Measurements from ENCODE around the gene KIF5A.

The KIF5A gene

DNA sequence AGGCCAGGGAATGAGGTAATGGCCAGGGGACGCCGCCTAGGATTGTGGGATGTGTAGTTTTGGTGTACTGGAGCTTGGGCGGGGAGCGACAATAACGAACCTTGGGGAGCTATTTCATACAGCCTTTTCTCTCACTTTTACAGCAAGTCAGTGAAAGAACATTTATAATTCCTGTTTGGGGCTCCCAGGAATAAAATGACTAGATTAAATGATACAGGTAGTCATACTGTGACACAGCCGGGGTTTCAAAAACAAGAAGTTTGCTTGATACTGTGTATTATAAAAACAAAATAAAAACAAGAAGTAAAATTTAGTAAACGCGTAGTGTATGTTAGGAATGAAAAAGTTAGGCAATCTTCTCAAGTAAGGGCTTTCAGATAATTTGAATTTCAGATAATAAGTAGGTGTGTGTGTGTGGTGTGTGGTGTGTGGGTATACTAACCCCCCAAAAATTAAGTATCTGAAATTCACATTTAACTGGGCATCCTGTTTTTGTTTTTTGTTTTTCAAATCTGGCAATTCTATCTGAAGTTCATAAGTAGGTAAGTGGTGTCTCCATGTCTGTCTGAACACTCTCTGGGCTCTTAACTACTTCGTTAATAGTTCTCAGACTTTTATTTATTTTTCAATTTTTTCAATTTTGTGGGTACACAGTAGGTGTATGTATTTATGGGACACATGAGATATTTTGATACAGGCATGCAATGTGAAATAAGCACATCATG is 2.4 kb upstream of the KIF5A start:
- TF ChIP-seq ISL1 (CRISPR knock-in tag; IDR thresholded peaks at IDR 0.05) (no peak), ARNTL (CRISPR knock-in tag; IDR thresholded peaks at IDR 0.05; ENCODE audit: borderline replicate concordance, low read depth) (no peak), ZNF565 (CRISPR knock-in tag; conservative IDR thresholded peaks at IDR 0.05; ENCODE audit: low read depth) (no peak), ZC3H10 (CRISPR knock-in tag; IDR thresholded peaks at IDR 0.05) (no peak), BACH2 (CRISPR knock-in tag; IDR thresholded peaks at IDR 0.05; ENCODE audit: borderline replicate concordance) (no peak), RARB (CRISPR knock-in tag; IDR thresholded peaks at IDR 0.05) (no peak)
- no peak for ATAC-seq

DNA sequence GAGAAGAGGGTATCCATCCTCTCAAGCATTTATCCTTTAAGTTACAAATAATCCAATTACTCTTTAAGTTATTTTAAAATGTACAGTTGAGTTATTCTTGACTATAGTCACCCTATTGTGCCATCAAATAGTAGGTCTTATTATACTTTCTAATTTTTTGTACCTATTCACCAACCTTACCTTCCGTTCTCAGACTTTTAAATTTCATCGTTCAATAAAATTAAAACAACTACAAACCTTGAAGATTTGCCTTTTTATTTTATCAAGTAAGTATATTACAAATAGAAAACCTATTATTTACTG is 1.9 kb upstream of the KIF5A start:
- ATAC-seq = no peak

DNA sequence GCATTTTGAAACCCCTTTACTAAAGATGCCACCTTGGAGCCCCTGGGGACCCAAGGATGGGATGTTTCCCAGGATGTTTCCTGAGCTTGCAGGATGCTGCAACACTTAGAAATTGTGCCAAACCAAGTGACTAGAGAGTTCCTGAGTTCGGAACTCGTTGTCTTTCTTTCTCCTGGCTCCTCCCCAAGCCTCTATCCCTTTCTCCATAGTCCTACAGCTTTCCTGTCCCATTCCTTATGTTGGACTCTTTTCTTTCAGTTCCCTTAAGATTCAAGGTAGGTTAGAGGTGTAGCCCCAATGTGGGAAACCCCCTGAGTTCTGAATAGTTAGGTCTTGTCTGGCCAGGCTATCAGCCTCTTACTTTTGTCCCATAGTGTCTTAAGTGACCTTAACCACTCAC is 1.4 kb upstream of the KIF5A start:
- ATAC-seq = no peak

More for the DNA sequence above, 1.9 kb upstream of the KIF5A start:
- TF ChIP-seq GLIS3 (CRISPR knock-in tag; IDR thresholded peaks at IDR 0.05) (no peak), TCF4 (CRISPR knock-in tag; IDR thresholded peaks at IDR 0.05; ENCODE audit: borderline replicate concordance) (no peak)

DNA sequence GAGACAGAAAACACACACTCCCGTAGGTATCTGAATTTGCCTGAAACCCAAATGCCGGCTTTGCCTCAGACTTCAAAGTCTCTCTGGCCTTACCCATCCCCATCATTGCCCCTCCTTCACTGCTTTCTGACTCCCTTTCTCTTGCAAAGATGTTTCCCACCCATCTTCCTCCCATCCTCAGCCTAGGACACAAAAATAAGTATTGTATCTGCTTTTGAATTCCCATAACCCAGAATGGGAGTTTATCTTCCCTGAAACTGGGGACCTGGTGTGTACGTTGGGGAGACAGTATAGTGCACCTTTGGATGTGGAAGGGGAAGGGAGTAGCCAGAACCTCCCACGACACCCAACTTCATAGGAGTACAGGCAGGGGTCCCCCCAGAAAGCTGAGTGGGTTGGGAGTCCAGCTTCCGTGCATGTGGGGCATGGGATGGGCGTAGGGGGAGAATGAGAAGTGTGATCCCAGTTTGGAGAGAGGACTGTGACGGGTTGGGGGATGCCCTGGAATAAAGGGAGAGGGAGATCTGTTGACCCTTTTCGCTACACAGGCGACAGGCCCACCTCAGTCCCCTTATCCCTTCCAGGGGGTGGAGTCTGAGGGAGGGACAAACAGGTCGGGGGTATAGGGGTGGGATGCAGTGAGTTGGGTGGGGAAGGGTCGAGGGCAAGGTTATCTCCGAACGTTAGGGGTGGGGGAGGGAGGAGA is 488 bp upstream of the KIF5A start:
- peak; percentile 1; the same call in 1 of the 3 replicates for ATAC-seq
- TF ChIP-seq PPARA (CRISPR knock-in tag; IDR thresholded peaks at IDR 0.05; ENCODE audit: borderline replicate concordance) = no peak
- TF ChIP-seq ISL1 (CRISPR knock-in tag; IDR thresholded peaks at IDR 0.05) = no peak
- no peak for TF ChIP-seq ZC3H10 (CRISPR knock-in tag; IDR thresholded peaks at IDR 0.05)
- no peak for TF ChIP-seq TCF4 (CRISPR knock-in tag; IDR thresholded peaks at IDR 0.05; ENCODE audit: borderline replicate concordance)
- TF ChIP-seq, protein P1, sequence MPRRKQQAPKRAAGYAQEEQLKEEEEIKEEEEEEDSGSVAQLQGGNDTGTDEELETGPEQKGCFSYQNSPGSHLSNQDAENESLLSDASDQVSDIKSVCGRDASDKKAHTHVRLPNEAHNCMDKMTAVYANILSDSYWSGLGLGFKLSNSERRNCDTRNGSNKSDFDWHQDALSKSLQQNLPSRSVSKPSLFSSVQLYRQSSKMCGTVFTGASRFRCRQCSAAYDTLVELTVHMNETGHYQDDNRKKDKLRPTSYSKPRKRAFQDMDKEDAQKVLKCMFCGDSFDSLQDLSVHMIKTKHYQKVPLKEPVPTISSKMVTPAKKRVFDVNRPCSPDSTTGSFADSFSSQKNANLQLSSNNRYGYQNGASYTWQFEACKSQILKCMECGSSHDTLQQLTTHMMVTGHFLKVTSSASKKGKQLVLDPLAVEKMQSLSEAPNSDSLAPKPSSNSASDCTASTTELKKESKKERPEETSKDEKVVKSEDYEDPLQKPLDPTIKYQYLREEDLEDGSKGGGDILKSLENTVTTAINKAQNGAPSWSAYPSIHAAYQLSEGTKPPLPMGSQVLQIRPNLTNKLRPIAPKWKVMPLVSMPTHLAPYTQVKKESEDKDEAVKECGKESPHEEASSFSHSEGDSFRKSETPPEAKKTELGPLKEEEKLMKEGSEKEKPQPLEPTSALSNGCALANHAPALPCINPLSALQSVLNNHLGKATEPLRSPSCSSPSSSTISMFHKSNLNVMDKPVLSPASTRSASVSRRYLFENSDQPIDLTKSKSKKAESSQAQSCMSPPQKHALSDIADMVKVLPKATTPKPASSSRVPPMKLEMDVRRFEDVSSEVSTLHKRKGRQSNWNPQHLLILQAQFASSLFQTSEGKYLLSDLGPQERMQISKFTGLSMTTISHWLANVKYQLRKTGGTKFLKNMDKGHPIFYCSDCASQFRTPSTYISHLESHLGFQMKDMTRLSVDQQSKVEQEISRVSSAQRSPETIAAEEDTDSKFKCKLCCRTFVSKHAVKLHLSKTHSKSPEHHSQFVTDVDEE (CRISPR knock-in tag; IDR thresholded peaks at IDR 0.05) = no peak
- TF ChIP-seq CSDC2 (CRISPR knock-in tag; IDR thresholded peaks at IDR 0.05) = no peak
- TF ChIP-seq, protein P2, sequence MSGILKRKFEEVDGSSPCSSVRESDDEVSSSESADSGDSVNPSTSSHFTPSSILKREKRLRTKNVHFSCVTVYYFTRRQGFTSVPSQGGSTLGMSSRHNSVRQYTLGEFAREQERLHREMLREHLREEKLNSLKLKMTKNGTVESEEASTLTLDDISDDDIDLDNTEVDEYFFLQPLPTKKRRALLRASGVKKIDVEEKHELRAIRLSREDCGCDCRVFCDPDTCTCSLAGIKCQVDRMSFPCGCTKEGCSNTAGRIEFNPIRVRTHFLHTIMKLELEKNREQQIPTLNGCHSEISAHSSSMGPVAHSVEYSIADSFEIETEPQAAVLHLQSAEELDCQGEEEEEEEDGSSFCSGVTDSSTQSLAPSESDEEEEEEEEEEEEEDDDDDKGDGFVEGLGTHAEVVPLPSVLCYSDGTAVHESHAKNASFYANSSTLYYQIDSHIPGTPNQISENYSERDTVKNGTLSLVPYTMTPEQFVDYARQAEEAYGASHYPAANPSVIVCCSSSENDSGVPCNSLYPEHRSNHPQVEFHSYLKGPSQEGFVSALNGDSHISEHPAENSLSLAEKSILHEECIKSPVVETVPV (CRISPR knock-in tag; IDR thresholded peaks at IDR 0.05) = no peak
- TF ChIP-seq ZFP30 (CRISPR knock-in tag; IDR thresholded peaks at IDR 0.05) = no peak
- TF ChIP-seq, protein P3, sequence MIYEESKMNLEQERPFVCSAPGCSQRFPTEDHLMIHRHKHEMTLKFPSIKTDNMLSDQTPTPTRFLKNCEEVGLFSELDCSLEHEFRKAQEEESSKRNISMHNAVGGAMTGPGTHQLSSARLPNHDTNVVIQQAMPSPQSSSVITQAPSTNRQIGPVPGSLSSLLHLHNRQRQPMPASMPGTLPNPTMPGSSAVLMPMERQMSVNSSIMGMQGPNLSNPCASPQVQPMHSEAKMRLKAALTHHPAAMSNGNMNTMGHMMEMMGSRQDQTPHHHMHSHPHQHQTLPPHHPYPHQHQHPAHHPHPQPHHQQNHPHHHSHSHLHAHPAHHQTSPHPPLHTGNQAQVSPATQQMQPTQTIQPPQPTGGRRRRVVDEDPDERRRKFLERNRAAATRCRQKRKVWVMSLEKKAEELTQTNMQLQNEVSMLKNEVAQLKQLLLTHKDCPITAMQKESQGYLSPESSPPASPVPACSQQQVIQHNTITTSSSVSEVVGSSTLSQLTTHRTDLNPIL (CRISPR knock-in tag; IDR thresholded peaks at IDR 0.05; ENCODE audit: low read depth) = no peak
- no peak for TF ChIP-seq OSR1 (CRISPR knock-in tag; IDR thresholded peaks at IDR 0.05)
- TF ChIP-seq ZNF70 (CRISPR knock-in tag; IDR thresholded peaks at IDR 0.05) = no peak
- no peak for TF ChIP-seq BACH2 (CRISPR knock-in tag; IDR thresholded peaks at IDR 0.05; ENCODE audit: borderline replicate concordance)

More for the DNA sequence above, 1.4 kb upstream of the KIF5A start:
- no peak for TF ChIP-seq OSR1 (CRISPR knock-in tag; IDR thresholded peaks at IDR 0.05)
- no peak for TF ChIP-seq ESRRG (CRISPR knock-in tag; IDR thresholded peaks at IDR 0.05)
- TF ChIP-seq, protein P1 (CRISPR knock-in tag; IDR thresholded peaks at IDR 0.05) = no peak
- TF ChIP-seq ZC3H10 (CRISPR knock-in tag; IDR thresholded peaks at IDR 0.05) = no peak
- no peak for TF ChIP-seq CSDC2 (CRISPR knock-in tag; IDR thresholded peaks at IDR 0.05)

Measured in SK-N-SH treated with all-trans-retinoic acid at 6 μM for 48 hours (cell line).